NCI-H82 treated with DMSO at 0.1 percent for 48 hours (cell line): ENCODE data around the gene TBATA.
"Not testable (repeated sequence)": the region's sequence is repeated elsewhere in the genome, so short reads cannot be mapped to it uniquely, and the experiment has no call there.

Experiments
- DNase-seq: peaks from one replicate; lab custom pipeline; 2025; ENCODE audit not compliant: unreplicated experiment; lab: John Stamatoyannopoulos, UW

The TBATA gene

GRCh38 chr10:70779511-70780369, 5.4 kb downstream of the TBATA start:
- DNase-seq: no peak

- DNase-seq: no peak
These were observed 6.1 kb downstream of the TBATA start for GRCh38 chr10:70779088-70779487.

- DNase-seq: no peak
These were observed 6.8 kb downstream of the TBATA start for GRCh38 chr10:70778267-70778924.

GRCh38 chr10:70777063-70777875, 7.9 kb downstream of the TBATA start:
- no peak for DNase-seq

- no peak for DNase-seq
These were observed 8.6 kb downstream of the TBATA start for GRCh38 chr10:70776455-70777005.

- no peak for DNase-seq
These were observed 9.3 kb downstream of the TBATA start for GRCh38 chr10:70775679-70776454.

GRCh38 chr10:70774810-70775678, 10.1 kb downstream of the TBATA start:
- DNase-seq: no peak

- no peak for DNase-seq
These were observed 11.0 kb downstream of the TBATA start for GRCh38 chr10:70773965-70774809.

- no peak for DNase-seq
These were observed 11.7 kb downstream of the TBATA start for GRCh38 chr10:70773461-70773860.

- no peak for DNase-seq
These were observed 12.6 kb downstream of the TBATA start for GRCh38 chr10:70772627-70773026.

- DNase-seq: no peak
These were observed 13.6 kb downstream of the TBATA start for GRCh38 chr10:70771311-70772194.

- DNase-seq: not testable (repeated sequence)
These were observed 14.7 kb downstream of the TBATA start for GRCh38 chr10:70770516-70770915.

- DNase-seq: no peak
These were observed 15.2 kb downstream of the TBATA start for GRCh38 chr10:70770001-70770400.

- DNase-seq: no peak
These were observed 16.1 kb downstream of the TBATA start for GRCh38 chr10:70769121-70769520.

- DNase-seq: not testable (repeated sequence)
These were observed 17.0 kb downstream of the TBATA start for GRCh38 chr10:70768026-70768685.

GRCh38 chr10:70765794-70766594, 19.2 kb downstream of the TBATA start:
- DNase-seq: no peak
